Astrocyte (in vitro differentiated cells and primary cell): ENCODE data around the gene MLF2. TPM values are rescaled to one million over a fixed set of nuclear protein-coding genes. Genes with fewer than 3 reads are reported as not detected.

ENCODE experiments used
- DNase-seq: peaks from one replicate; pipeline ENCODE4 v3.0.0-alpha.2; 2010; ENCODE audit warnings: low read depth
- FAIRE-seq: peaks from 2 replicates; lab custom pipeline; 2011; peaks lifted over from hg19 to GRCh38; lab: Jason Lieb, UNC
- H2AFZ ChIP-seq: 2 replicates; pipeline ENCODE4 v1.6.0; 2012; ENCODE audit warnings: low read depth, low read length, inconsistent platforms
- H3K27ac ChIP-seq: 2 replicates; pipeline ENCODE4 v1.5.1; 2011; ENCODE audit warnings: low read depth, low read length, inconsistent platforms
- H3K27me3 ChIP-seq: 2 replicates; pipeline ENCODE4 v1.6.0; 2011; ENCODE audit warnings: low read length, inconsistent platforms; ENCODE audit not compliant: insufficient read depth
- H3K36me3 ChIP-seq: 2 replicates; pipeline ENCODE4 v1.5.1; 2011; ENCODE audit warnings: low read length, inconsistent platforms; ENCODE audit not compliant: insufficient read depth
- H3K4me1 ChIP-seq: 2 replicates; pipeline ENCODE4 v1.5.1; 2011; ENCODE audit warnings: low read length, inconsistent platforms; ENCODE audit not compliant: insufficient read depth
- H3K4me2 ChIP-seq: 2 replicates; pipeline ENCODE4 v1.6.0; 2012; ENCODE audit warnings: low read length, inconsistent platforms
- H3K4me3 ChIP-seq: 2 replicates; pipeline ENCODE4 v1.5.1; 2011; ENCODE audit warnings: low read depth, mild to moderate bottlenecking, low read length, inconsistent platforms; ENCODE audit not compliant: insufficient read depth
- H3K79me2 ChIP-seq: 2 replicates; pipeline ENCODE4 v1.6.0; 2012; ENCODE audit warnings: mild to moderate bottlenecking, low read length, inconsistent platforms; ENCODE audit not compliant: insufficient read depth
- H3K9ac ChIP-seq: 2 replicates; pipeline ENCODE4 v1.6.0; 2012; ENCODE audit warnings: mild to moderate bottlenecking, low read length, inconsistent platforms
- H3K9me3 ChIP-seq: 2 replicates; pipeline ENCODE4 v1.5.1; 2012; ENCODE audit warnings: low read depth, mild to moderate bottlenecking, low read length, inconsistent platforms; ENCODE audit not compliant: insufficient read depth
- H4K20me1 ChIP-seq: 2 replicates; pipeline ENCODE4 v1.6.0; 2012; ENCODE audit warnings: low read length, inconsistent platforms; ENCODE audit not compliant: insufficient read depth
- H3K27ac Mint-ChIP-seq: one replicate; pipeline ENCODE4 v1.8.0; 2021; ENCODE audit warnings: mild to moderate bottlenecking, mixed read lengths; ENCODE audit not compliant: unreplicated experiment
- H3K27me3 Mint-ChIP-seq: one replicate; pipeline ENCODE4 v1.8.0; 2021; ENCODE audit warnings: low read depth, mixed read lengths; ENCODE audit not compliant: unreplicated experiment
- H3K36me3 Mint-ChIP-seq: one replicate; pipeline ENCODE4 v1.8.0; 2021; ENCODE audit warnings: low read depth, mixed read lengths; ENCODE audit not compliant: unreplicated experiment
- H3K4me1 Mint-ChIP-seq: one replicate; pipeline ENCODE4 v1.8.0; 2021; ENCODE audit warnings: low read depth, mixed read lengths; ENCODE audit not compliant: unreplicated experiment
- H3K4me3 Mint-ChIP-seq: one replicate; pipeline ENCODE4 v1.8.0; 2021; ENCODE audit warnings: mild to moderate bottlenecking, moderate library complexity, mixed read lengths; ENCODE audit not compliant: unreplicated experiment
- H3K9me3 Mint-ChIP-seq: one replicate; pipeline ENCODE4 v1.8.0; 2021; ENCODE audit warnings: mild to moderate bottlenecking, mixed read lengths; ENCODE audit not compliant: unreplicated experiment
- EZH2 ChIP-seq: IDR thresholded peaks from 2 replicates; pipeline ENCODE4 v1.6.1; 2012; ENCODE audit warnings: mild to moderate bottlenecking, low read length, inconsistent platforms; ENCODE audit not compliant: insufficient read depth
- total RNA-seq: library from RNA; stranded (reverse); gene quantifications from 2 replicates; pipeline ENCODE4 v1.2.1, GENCODE V29; 2021
- TF ChIP-seq, protein P1 (sequence below): IDR thresholded peaks from 2 replicates; pipeline ENCODE4 v1.5.1; 2011; ENCODE audit warnings: low read depth, mild to moderate bottlenecking, inconsistent platforms, low read length, moderate library complexity; ENCODE audit not compliant: insufficient read depth

MLF2 gene
- total RNA-seq, 1 donor from 2014 or later = 316 TPM

DNA sequence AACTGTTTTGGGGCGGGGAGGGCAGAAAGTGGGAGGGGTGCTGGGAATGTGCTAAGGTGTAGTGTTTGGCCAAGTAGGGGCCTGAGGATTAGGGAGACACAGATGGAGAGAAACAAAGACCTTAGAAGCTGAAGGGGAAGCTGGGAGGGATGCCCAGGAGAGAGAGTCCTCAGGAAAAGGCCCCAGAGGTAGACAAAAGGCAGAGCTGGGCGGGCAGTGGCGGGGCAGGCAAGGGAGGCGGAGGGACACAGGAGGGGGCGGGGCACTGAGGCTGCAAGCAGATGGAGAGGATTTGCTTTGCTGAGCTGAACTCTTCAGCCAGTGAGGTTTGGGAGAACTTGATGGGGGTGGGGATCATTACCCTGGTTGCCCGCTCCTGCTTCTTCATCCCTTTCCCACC, 16.0 kb upstream of the MLF2 start:
- H2AFZ ChIP-seq = no peak overlapping the region
- peaks cover 16% of the 10 kb centered on the region for H3K36me3 ChIP-seq
- no peak for TF ChIP-seq EZH2
- TF ChIP-seq, protein P1, sequence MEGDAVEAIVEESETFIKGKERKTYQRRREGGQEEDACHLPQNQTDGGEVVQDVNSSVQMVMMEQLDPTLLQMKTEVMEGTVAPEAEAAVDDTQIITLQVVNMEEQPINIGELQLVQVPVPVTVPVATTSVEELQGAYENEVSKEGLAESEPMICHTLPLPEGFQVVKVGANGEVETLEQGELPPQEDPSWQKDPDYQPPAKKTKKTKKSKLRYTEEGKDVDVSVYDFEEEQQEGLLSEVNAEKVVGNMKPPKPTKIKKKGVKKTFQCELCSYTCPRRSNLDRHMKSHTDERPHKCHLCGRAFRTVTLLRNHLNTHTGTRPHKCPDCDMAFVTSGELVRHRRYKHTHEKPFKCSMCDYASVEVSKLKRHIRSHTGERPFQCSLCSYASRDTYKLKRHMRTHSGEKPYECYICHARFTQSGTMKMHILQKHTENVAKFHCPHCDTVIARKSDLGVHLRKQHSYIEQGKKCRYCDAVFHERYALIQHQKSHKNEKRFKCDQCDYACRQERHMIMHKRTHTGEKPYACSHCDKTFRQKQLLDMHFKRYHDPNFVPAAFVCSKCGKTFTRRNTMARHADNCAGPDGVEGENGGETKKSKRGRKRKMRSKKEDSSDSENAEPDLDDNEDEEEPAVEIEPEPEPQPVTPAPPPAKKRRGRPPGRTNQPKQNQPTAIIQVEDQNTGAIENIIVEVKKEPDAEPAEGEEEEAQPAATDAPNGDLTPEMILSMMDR = no peak
- H3K4me3 ChIP-seq = peak overlapping the region; percentile 95
- H3K27ac ChIP-seq = no peak overlapping the region
- Mint-ChIP-seq H3K27ac (peak overlapping the region; percentile 58), H3K4me3 (peak overlapping the region; percentile 95), H3K9me3 (no peaks in the 10 kb centered on the region), H3K36me3 (peaks cover 22% of the 10 kb centered on the region), H3K4me1 (peaks cover 24% of the 10 kb centered on the region), H3K27me3 (peaks cover 5% of the 10 kb centered on the region)
- no peak for FAIRE-seq
- peaks cover 37% of the 10 kb centered on the region for H3K4me1 ChIP-seq
- peak overlapping the region; percentile 94 for H3K4me2 ChIP-seq
- peaks cover 33% of the 10 kb centered on the region for H3K79me2 ChIP-seq
- H3K9me3 ChIP-seq = no peaks in the 10 kb centered on the region
- peak; percentile 26 for DNase-seq
- H4K20me1 ChIP-seq = peaks cover 53% of the 10 kb centered on the region
- H3K9ac ChIP-seq = peak overlapping the region; percentile 85
- no peaks in the 10 kb centered on the region for H3K27me3 ChIP-seq

DNA sequence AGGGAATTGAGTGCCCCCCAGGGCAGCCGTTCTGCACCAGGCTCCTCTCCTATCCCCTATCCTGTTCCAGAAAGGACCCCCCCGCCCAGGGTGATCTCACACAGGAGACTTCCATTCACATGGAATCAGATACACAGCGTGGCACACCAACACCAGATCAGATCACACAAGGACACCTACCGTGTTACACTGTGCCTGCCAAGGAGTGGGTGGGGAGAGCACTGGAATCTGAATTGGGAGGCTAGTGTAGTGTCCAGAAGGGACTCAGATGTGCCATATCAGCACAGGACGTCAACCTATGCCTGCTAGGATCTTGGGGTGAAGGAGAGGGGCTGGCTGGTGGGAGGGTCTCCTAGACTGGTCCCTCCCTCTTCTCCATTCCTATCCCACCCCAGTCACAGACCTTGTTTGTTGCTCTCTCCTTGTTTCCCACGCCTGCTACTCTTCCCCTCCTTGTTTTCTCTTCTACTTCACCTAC, 15.5 kb upstream of the MLF2 start:
- peak overlapping the region; percentile 58 for H3K27ac Mint-ChIP-seq
- H3K4me3 Mint-ChIP-seq = peak overlapping the region; percentile 95
- peak overlapping the region; percentile 85 for H3K9ac ChIP-seq
- H2AFZ ChIP-seq = no peak overlapping the region
- H3K4me1 ChIP-seq = peaks cover 42% of the 10 kb centered on the region
- H3K9me3 Mint-ChIP-seq = no peaks in the 10 kb centered on the region
- peaks cover 22% of the 10 kb centered on the region for H3K36me3 Mint-ChIP-seq
- no peaks in the 10 kb centered on the region for H3K27me3 ChIP-seq
- no peak for TF ChIP-seq EZH2
- TF ChIP-seq, protein P1 = no peak
- H3K4me1 Mint-ChIP-seq = peaks cover 26% of the 10 kb centered on the region
- H3K4me3 ChIP-seq = peak overlapping the region; percentile 95
- H3K27ac ChIP-seq = no peak overlapping the region
- peaks cover 33% of the 10 kb centered on the region for H3K79me2 ChIP-seq
- H3K36me3 ChIP-seq = peaks cover 16% of the 10 kb centered on the region
- no peaks in the 10 kb centered on the region for H3K9me3 ChIP-seq
- FAIRE-seq (no peak), DNase-seq (no peak)
- H4K20me1 ChIP-seq = peaks cover 53% of the 10 kb centered on the region
- H3K27me3 Mint-ChIP-seq = peaks cover 5% of the 10 kb centered on the region
- H3K4me2 ChIP-seq = peak overlapping the region; percentile 94
